CD4-positive, alpha-beta T cell treated with Interleukin-4 for 4 hours (primary cell): Measurements from ENCODE around the gene RCBTB2.
"Not testable (repeated sequence)": the region's sequence is repeated elsewhere in the genome, so short reads cannot be mapped to it uniquely, and the experiment has no call there.

ENCODE experiments used
- DNase-seq: peaks from one replicate; pipeline ENCODE4 v3.0.0-alpha.2; 2020

Gene RCBTB2

GRCh38 chr13:48532506-48533499, at the start of gene RCBTB2:
Gene RCBTB2, minus strand, starts transcription at chr13:48533080. Its CDS starts 11,141 bp downstream, at chr13:48521939.
- DNase-seq = peak; percentile 98

- DNase-seq = no peak
These were observed 49.2 kb upstream of the RCBTB2 start for GRCh38 chr13:48582084-48582483.

- DNase-seq = no peak
These were observed 48.0 kb upstream of the RCBTB2 start for GRCh38 chr13:48580896-48581295.

GRCh38 chr13:48580185-48580803, 47.4 kb upstream of the RCBTB2 start:
- DNase-seq = peak; percentile 81

- DNase-seq = not testable (repeated sequence)
These were observed 47.0 kb upstream of the RCBTB2 start for GRCh38 chr13:48579919-48580180.

- no peak for DNase-seq
These were observed 46.5 kb upstream of the RCBTB2 start for GRCh38 chr13:48579165-48579918.

GRCh38 chr13:48578516-48579164, 45.8 kb upstream of the RCBTB2 start:
- DNase-seq = no peak

GRCh38 chr13:48576448-48577010, 43.6 kb upstream of the RCBTB2 start:
- DNase-seq = no peak

- DNase-seq = no peak
These were observed 42.2 kb upstream of the RCBTB2 start for GRCh38 chr13:48575031-48575430.

GRCh38 chr13:48574041-48574796, 41.3 kb upstream of the RCBTB2 start:
- no peak for DNase-seq

- DNase-seq = no peak
These were observed 40.5 kb upstream of the RCBTB2 start for GRCh38 chr13:48573213-48574007.

- DNase-seq = no peak
These were observed 38.4 kb upstream of the RCBTB2 start for GRCh38 chr13:48571126-48571913.

GRCh38 chr13:48570216-48570828, 37.4 kb upstream of the RCBTB2 start:
- no peak for DNase-seq

- DNase-seq = no peak
These were observed 36.3 kb upstream of the RCBTB2 start for GRCh38 chr13:48569104-48569666.

- no peak for DNase-seq
These were observed 35.7 kb upstream of the RCBTB2 start for GRCh38 chr13:48568370-48569103.

- no peak for DNase-seq
These were observed 34.9 kb upstream of the RCBTB2 start for GRCh38 chr13:48567515-48568369.

GRCh38 chr13:48564056-48564455, 31.2 kb upstream of the RCBTB2 start:
- DNase-seq = no peak

- no peak for DNase-seq
These were observed 30.7 kb upstream of the RCBTB2 start for GRCh38 chr13:48563626-48564025.
